Vagina (tissue), 2 donors: ENCODE results near the gene RFX7. TPM values are rescaled to one million over a fixed set of nuclear protein-coding genes. Genes with fewer than 3 reads are reported as not detected.

ENCODE experiments used
- DNase-seq, 2 donors: peaks; one replicate each; pipeline ENCODE4 v3.0.0-alpha.2; 2017; ENCODE audit errors: extremely low spot score in 2 of 2
- H3K27ac ChIP-seq: fragments of 200-600 bp; sonication (generic); one replicate; pipeline ENCODE4 v1.5.1; 2019
- H3K27me3 ChIP-seq: fragments of 200-600 bp; sonication (generic); one replicate; pipeline ENCODE4 v1.5.1; 2019
- H3K36me3 ChIP-seq, 2 donors: fragments of 200-600 bp; sonication (generic); one replicate each; pipeline ENCODE4 v1.5.1; 2017 to 2019
- H3K4me1 ChIP-seq: fragments of 200-600 bp; sonication (generic); one replicate; pipeline ENCODE4 v1.5.1; 2019
- H3K4me3 ChIP-seq, 2 donors: fragments of 200-600 bp; sonication (generic); 1 replicate in 1 of 2; 2 replicates in 1 of 2; pipeline ENCODE4 v1.5.1; 2016 to 2019
- H3K9me3 ChIP-seq: fragments of 200-600 bp; sonication (generic); one replicate; pipeline ENCODE4 v1.5.1; 2019
- CTCF ChIP-seq, 3 experiments: fragments of 450-650 bp in 2 of 3; fragments of 200-600 bp in 1 of 3; sonication (generic) in 1 of 3; IDR thresholded peaks; one replicate each; pipeline ENCODE4 v1.5.1; 2017 to 2019; ENCODE audit warnings: antibody characterized with exemption in 3 of 3, mild to moderate bottlenecking in 2 of 3, moderate library complexity in 2 of 3
- POLR2A ChIP-seq, 2 donors: fragments of 450-650 bp; IDR thresholded peaks; one replicate each; pipeline ENCODE4 v1.6.1; 2017; ENCODE audit warnings: antibody characterized with exemption in 2 of 2, mild to moderate bottlenecking in 2 of 2, moderate library complexity in 2 of 2
- POLR2AphosphoS5 ChIP-seq, 2 donors: sonication (generic); formaldehyde crosslinking; IDR thresholded peaks; one replicate each; pipeline ENCODE4 v1.9.0; 2017; ENCODE audit warnings: antibody characterized with exemption in 2 of 2, mild to moderate bottlenecking in 2 of 2, low read depth in 1 of 2; ENCODE audit not compliant: insufficient read depth in 1 of 2
- intact Hi-C: fragments of 100-400 bp; cut with DNase I; formaldehyde crosslinking; loops from one replicate; pipeline ENCODE4 v1.15.1; 2023
- total RNA-seq: library from RNA; depleted of rRNA; stranded (reverse); fragments of >200 nt; gene quantifications from one replicate; pipeline ENCODE4 v1.2.3, GENCODE V29; 2016

Gene RFX7
- total RNA-seq, 1 donor from 2014 or later, result 15.5 TPM

- Histone ChIP-seq H3K4me1 (no peaks in the 10 kb centered on the region), H3K36me3 (peaks cover 0 to 23% of the 10 kb centered on the region in 2 donors), H3K27ac (no peak overlapping the region), H3K9me3 (no peaks in the 10 kb centered on the region), H3K4me3 (no peak overlapping the region), H3K27me3 (no peaks in the 10 kb centered on the region)
- intact Hi-C loops, result no loop called here
- no peak for DNase-seq
- TF ChIP-seq CTCF (IDR thresholded peaks at IDR 0.05) (no peak), POLR2A (IDR thresholded peaks at IDR 0.05) (no peak), POLR2AphosphoS5 (IDR thresholded peaks at IDR 0.05; ENCODE audit: insufficient read depth in 1 of 2, low read depth in 1 of 2) (no peak)
Measured at GRCh38 chr15:56124391-56124790, 119.3 kb downstream of the RFX7 start.

GRCh38 chr15:56105855-56106254, 137.8 kb downstream of the RFX7 start:
- TF ChIP-seq POLR2AphosphoS5 (IDR thresholded peaks at IDR 0.05; ENCODE audit: insufficient read depth in 1 of 2, low read depth in 1 of 2) (no peak), CTCF (IDR thresholded peaks at IDR 0.05) (no peak), POLR2A (IDR thresholded peaks at IDR 0.05) (no peak)
- Histone ChIP-seq H3K36me3 (no peaks in the 10 kb centered on the region), H3K9me3 (no peaks in the 10 kb centered on the region), H3K4me3 (no peak overlapping the region), H3K4me1 (no peaks in the 10 kb centered on the region), H3K27me3 (no peaks in the 10 kb centered on the region), H3K27ac (no peak overlapping the region)
- no peak for DNase-seq
- intact Hi-C loops, result no loop called here

DNA sequence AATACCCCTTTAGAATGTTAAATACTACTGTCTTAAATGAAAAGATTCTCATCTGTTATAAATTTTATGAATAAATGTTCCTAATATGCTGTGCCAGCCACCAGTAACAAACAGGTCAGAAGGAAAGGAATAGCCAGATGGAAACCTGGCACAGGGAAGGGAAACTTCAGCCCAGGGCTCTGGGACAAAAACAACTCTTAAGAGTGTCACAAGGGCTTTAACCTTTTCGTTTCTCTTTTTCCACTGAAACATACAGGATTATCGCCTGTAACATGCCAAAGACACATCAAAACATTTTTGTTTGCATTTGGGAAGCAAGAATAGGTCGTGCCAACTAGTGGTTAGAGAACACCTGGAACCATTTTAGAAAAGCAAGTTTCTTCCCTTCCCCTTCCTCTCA, 141.2 kb downstream of the RFX7 start:
- Histone ChIP-seq H3K9me3 (no peaks in the 10 kb centered on the region), H3K36me3 (peaks cover 0 to 3% of the 10 kb centered on the region in 2 donors), H3K27me3 (no peaks in the 10 kb centered on the region), H3K4me3 (no peak overlapping the region), H3K4me1 (no peaks in the 10 kb centered on the region), H3K27ac (no peak overlapping the region)
- intact Hi-C loops, result no loop called here
- no peak for TF ChIP-seq POLR2A (IDR thresholded peaks at IDR 0.05)
- no peak for TF ChIP-seq CTCF (IDR thresholded peaks at IDR 0.05)
- no peak for TF ChIP-seq POLR2AphosphoS5 (IDR thresholded peaks at IDR 0.05; ENCODE audit: insufficient read depth in 1 of 2, low read depth in 1 of 2)
- DNase-seq, result no peak

DNA sequence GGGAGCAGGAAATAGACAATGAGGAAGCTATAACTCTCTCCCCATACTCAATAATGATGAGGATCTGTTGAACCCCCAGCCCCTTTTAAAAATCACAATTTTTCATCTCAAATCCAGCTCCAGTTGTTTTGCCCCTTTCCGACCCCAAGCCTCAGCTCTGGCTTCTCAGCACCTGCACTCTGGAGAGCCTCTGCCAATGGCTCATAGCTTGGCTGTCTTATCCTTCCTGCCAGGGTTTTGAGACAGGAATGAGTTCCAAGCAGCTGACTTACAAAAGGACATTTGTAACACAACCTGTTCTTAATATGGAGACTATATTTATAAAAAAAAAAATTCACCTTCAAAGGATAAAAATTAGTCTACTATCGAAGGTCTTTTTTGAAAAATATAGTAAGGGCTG, 144.4 kb downstream of the RFX7 start:
- TF ChIP-seq POLR2A (IDR thresholded peaks at IDR 0.05) (no peak), POLR2AphosphoS5 (IDR thresholded peaks at IDR 0.05; ENCODE audit: insufficient read depth in 1 of 2, low read depth in 1 of 2) (no peak), CTCF (IDR thresholded peaks at IDR 0.05) (no peak)
- no peak overlapping the region for H3K4me3 ChIP-seq
- no peak overlapping the region for H3K27ac ChIP-seq
- H3K27me3 ChIP-seq, result no peaks in the 10 kb centered on the region
- no peak for DNase-seq
- H3K4me1 ChIP-seq, result no peaks in the 10 kb centered on the region
- intact Hi-C loops, result no loop called here
- no peaks in the 10 kb centered on the region for H3K9me3 ChIP-seq
- peaks cover 0 to 23% of the 10 kb centered on the region in 2 donors for H3K36me3 ChIP-seq

GRCh38 chr15:56098195-56098863, 145.3 kb downstream of the RFX7 start:
- TF ChIP-seq POLR2AphosphoS5 (IDR thresholded peaks at IDR 0.05; ENCODE audit: insufficient read depth in 1 of 2, low read depth in 1 of 2), result no peak
- TF ChIP-seq POLR2A (IDR thresholded peaks at IDR 0.05), result no peak
- no peak for TF ChIP-seq CTCF (IDR thresholded peaks at IDR 0.05)
- Histone ChIP-seq H3K27ac (no peak overlapping the region), H3K4me3 (no peak overlapping the region), H3K27me3 (no peaks in the 10 kb centered on the region), H3K4me1 (no peaks in the 10 kb centered on the region), H3K9me3 (no peaks in the 10 kb centered on the region), H3K36me3 (peaks cover 0 to 27% of the 10 kb centered on the region in 2 donors)
- no peak for DNase-seq
- intact Hi-C loops, result no loop called here
